Hepatocyte (in vitro differentiated cells): ENCODE data around the gene RNF4. TPM values are rescaled to one million over a fixed set of nuclear protein-coding genes. Genes with fewer than 3 reads are reported as not detected.

Experiments used
- DNase-seq: peaks from one replicate; pipeline ENCODE4 v3.0.0-alpha.2; 2016; ENCODE audit warnings: low spot score
- H2AFZ ChIP-seq: fragments of 200-600 bp; sonication (generic); 2 replicates; pipeline ENCODE4 v1.6.0; 2016; ENCODE audit warnings: antibody characterized with exemption, mild to moderate bottlenecking
- H3K27ac ChIP-seq: fragments of 200-600 bp; sonication (generic); 2 replicates; pipeline ENCODE4 v1.5.1; 2016; ENCODE audit warnings: mild to moderate bottlenecking
- H3K27me3 ChIP-seq: fragments of 200-600 bp; sonication (generic); 2 replicates; pipeline ENCODE4 v1.6.1; 2016
- H3K36me3 ChIP-seq: fragments of 200-600 bp; sonication (generic); replicated peaks from 2 replicates; pipeline ENCODE4 v1.5.1; 2016; ENCODE audit warnings: low read depth; ENCODE audit not compliant: insufficient read depth
- H3K4me1 ChIP-seq: fragments of 200-600 bp; sonication (generic); 2 replicates; pipeline ENCODE4 v1.5.1; 2016; ENCODE audit warnings: mild to moderate bottlenecking, moderate library complexity; ENCODE audit not compliant: insufficient read depth
- H3K4me2 ChIP-seq: fragments of 200-600 bp; sonication (generic); 2 replicates; pipeline ENCODE4 v1.6.0; 2016
- H3K4me3 ChIP-seq: fragments of 200-600 bp; sonication (generic); 2 replicates; pipeline ENCODE4 v1.5.1; 2016; ENCODE audit warnings: mild to moderate bottlenecking
- H3K79me2 ChIP-seq: fragments of 200-600 bp; sonication (generic); 2 replicates; pipeline ENCODE4 v1.6.0; 2017; ENCODE audit warnings: mild to moderate bottlenecking
- H3K9me2 ChIP-seq: fragments of 200-600 bp; sonication (generic); replicated peaks from 2 replicates; pipeline ENCODE4 v1.6.0; 2017; ENCODE audit warnings: mild to moderate bottlenecking; ENCODE audit not compliant: insufficient read depth
- H3K9me3 ChIP-seq: fragments of 200-600 bp; sonication (generic); 2 replicates; pipeline ENCODE4 v1.5.1; 2016; ENCODE audit warnings: low read depth, mild to moderate bottlenecking
- H4K20me1 ChIP-seq: fragments of 200-600 bp; sonication (generic); 2 replicates; pipeline ENCODE4 v1.6.0; 2016; ENCODE audit warnings: mild to moderate bottlenecking; ENCODE audit not compliant: insufficient read depth, poor library complexity, severe bottlenecking
- CTCF ChIP-seq: fragments of 200-600 bp; sonication (generic); IDR thresholded peaks from 2 replicates; pipeline ENCODE4 v1.5.1; 2016; ENCODE audit warnings: antibody characterized with exemption, mild to moderate bottlenecking; ENCODE audit not compliant: poor library complexity
- EZH2 ChIP-seq: fragments of 200-600 bp; sonication (generic); IDR thresholded peaks from 2 replicates; pipeline ENCODE4 v1.6.1; 2016; ENCODE audit warnings: antibody characterized with exemption, mild to moderate bottlenecking, borderline replicate concordance
- EZH2phosphoT487 ChIP-seq: fragments of 200-600 bp; sonication (generic); IDR thresholded peaks from one replicate; pipeline ENCODE4 v1.6.1; 2018; ENCODE audit warnings: antibody characterized with exemption, mild to moderate bottlenecking, low read depth, moderate library complexity; ENCODE audit not compliant: unreplicated experiment, severe bottlenecking
- WGBS: methylation state at CpG from one replicate; pipeline ENCODE4 v1.1.6; 2016; ENCODE audit warnings: low lambda C conversion rate; ENCODE audit errors: missing lambda C conversion rate; 5-methylcytosine and 5-hydroxymethylcytosine counted together
- polyA plus RNA-seq: library from polyadenylated mRNA; unstranded; fragments of >200 nt; fragmentation: Nextera tagmentation; extraction: Ambion mirVana; gene quantifications from 2 replicates; pipeline ENCODE4 v1.2.1, GENCODE V29; 2016
- total RNA-seq: library from RNA; depleted of rRNA; stranded (reverse); fragments of >200 nt; gene quantifications from 2 replicates; pipeline ENCODE4 v1.2.3, GENCODE V29; 2014

The RNF4 gene
- total and polyA plus RNA-seq, 2 experiments from 2014 or later, result 42.4 to 50.3 TPM

GRCh38 chr4:2551118-2551517 is 82.2 kb downstream of the RNF4 start:
- Histone ChIP-seq H4K20me1 (peaks cover 88% of the 10 kb centered on the region), H3K27me3 (no peaks in the 10 kb centered on the region), H3K4me3 (no peak overlapping the region), H3K36me3 (no peaks in the 10 kb centered on the region), H3K4me1 (no peaks in the 10 kb centered on the region), H2AFZ (no peak overlapping the region), H3K27ac (no peak overlapping the region), H3K9me3 (no peaks in the 10 kb centered on the region), H3K4me2 (no peak overlapping the region), H3K9me2 (no peaks in the 10 kb centered on the region), H3K79me2 (peaks cover 97% of the 10 kb centered on the region)
- DNase-seq, result no peak
- TF ChIP-seq EZH2phosphoT487, result no peak
- TF ChIP-seq EZH2, result no peak
- no peak for TF ChIP-seq CTCF

GRCh38 chr4:2552806-2553205 is 83.9 kb downstream of the RNF4 start:
- 97% methylated on average over 11 of the region's 11 CpGs for WGBS
- Histone ChIP-seq H3K36me3 (no peaks in the 10 kb centered on the region), H3K79me2 (peaks cover 97% of the 10 kb centered on the region), H3K4me1 (no peaks in the 10 kb centered on the region), H3K9me3 (no peaks in the 10 kb centered on the region), H3K4me3 (no peak overlapping the region), H3K27me3 (no peaks in the 10 kb centered on the region), H3K9me2 (no peaks in the 10 kb centered on the region), H2AFZ (no peak overlapping the region), H3K27ac (no peak overlapping the region), H4K20me1 (peaks cover 88% of the 10 kb centered on the region), H3K4me2 (no peak overlapping the region)
- no peak for TF ChIP-seq EZH2
- no peak for TF ChIP-seq EZH2phosphoT487
- TF ChIP-seq CTCF, result no peak
- DNase-seq, result no peak

DNA sequence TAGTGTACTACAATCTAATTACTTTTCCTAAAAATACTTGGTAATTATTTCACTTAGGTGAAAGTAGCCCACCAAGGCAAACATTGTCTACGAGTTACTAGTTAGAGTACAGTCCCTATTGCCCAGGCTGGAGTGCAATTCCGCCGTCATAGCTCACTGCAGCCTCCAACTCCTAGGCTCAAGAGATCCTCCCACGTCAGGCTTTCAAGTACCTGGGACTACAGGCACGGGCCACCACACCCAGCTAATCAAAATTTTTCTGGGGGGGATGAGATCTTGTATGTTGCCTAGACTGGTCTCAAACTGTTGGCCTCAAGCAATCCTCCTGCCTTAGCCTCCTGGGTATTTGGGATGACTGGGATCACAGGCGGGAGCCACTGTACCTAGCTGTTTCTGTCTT is 89.4 kb downstream of the RNF4 start:
- H3K9me2 ChIP-seq, result no peaks in the 10 kb centered on the region
- H3K9me3 ChIP-seq, result no peaks in the 10 kb centered on the region
- H3K4me3 ChIP-seq, result no peak overlapping the region
- H4K20me1 ChIP-seq, result peaks cover 95% of the 10 kb centered on the region
- H3K79me2 ChIP-seq, result peaks cover 100% of the 10 kb centered on the region
- H3K27ac ChIP-seq, result no peak overlapping the region
- WGBS, result 93% methylated on average over 6 of the region's 6 CpGs
- TF ChIP-seq EZH2 (no peak), CTCF (no peak)
- H2AFZ ChIP-seq, result no peak overlapping the region
- no peaks in the 10 kb centered on the region for H3K27me3 ChIP-seq
- H3K4me1 ChIP-seq, result no peaks in the 10 kb centered on the region
- DNase-seq, result no peak
- no peaks in the 10 kb centered on the region for H3K36me3 ChIP-seq
- H3K4me2 ChIP-seq, result no peak overlapping the region

- H3K4me2 ChIP-seq, result no peak overlapping the region
- no peaks in the 10 kb centered on the region for H3K27me3 ChIP-seq
- H3K4me1 ChIP-seq, result no peaks in the 10 kb centered on the region
- H2AFZ ChIP-seq, result no peak overlapping the region
- 94% methylated on average over 9 of the region's 12 CpGs for WGBS
- no peaks in the 10 kb centered on the region for H3K9me2 ChIP-seq
- H4K20me1 ChIP-seq, result peaks cover 79% of the 10 kb centered on the region
- no peak for DNase-seq
- no peak overlapping the region for H3K4me3 ChIP-seq
- peaks cover 100% of the 10 kb centered on the region for H3K79me2 ChIP-seq
- no peak overlapping the region for H3K27ac ChIP-seq
- H3K36me3 ChIP-seq, result no peaks in the 10 kb centered on the region
- no peak for TF ChIP-seq CTCF
- no peak for TF ChIP-seq EZH2phosphoT487
- TF ChIP-seq EZH2, result no peak
- no peaks in the 10 kb centered on the region for H3K9me3 ChIP-seq
Measured at GRCh38 chr4:2560167-2560566, 91.3 kb downstream of the RNF4 start.
